GM19455 (cell line): Measurements from ENCODE around the gene GPNMB.

ENCODE experiments used
- ATAC-seq: cut with Tn5 transposase; IDR thresholded peaks from one replicate; pipeline ENCODE4 v1.9.1; 2021; ENCODE audit not compliant: unreplicated experiment

The GPNMB gene

DNA sequence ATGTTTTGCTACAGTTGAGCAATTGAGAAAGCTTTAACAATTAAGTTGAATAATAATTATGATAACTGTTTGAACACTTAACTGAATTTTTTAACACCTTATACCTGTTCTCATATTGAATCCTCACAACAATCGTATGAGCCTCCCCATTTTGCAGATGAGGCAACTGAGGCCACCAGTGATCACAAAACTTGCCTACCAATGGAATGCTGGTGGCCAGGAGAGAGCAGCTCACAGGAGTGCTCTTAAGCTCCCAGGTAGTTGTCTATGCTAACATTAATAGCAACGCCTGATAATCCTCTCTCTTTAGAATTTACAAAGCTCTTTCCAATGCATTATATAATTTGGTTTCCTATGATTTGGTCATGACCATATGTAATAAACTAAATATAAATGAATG is 21.6 kb downstream of the GPNMB start:
- ATAC-seq = no peak

DNA sequence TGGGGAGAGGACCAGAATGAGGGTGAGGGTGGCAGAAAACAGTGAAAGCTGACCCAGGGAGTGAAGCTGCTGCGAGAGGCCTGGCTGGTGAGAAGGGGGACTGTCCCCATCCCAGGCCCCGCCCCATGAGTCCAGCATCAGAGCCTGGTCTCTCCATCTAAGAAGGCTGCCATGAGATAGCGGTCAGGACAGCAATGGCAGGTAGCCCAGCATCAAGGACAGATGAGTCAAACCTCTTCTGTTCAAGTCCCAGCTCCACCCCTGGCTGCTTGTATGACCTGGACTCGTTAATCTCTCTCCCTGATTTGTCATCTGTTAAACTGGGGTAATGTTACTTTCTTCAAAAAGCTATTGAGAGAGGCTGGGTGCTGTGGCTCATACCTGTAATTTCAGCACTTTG is 22.2 kb downstream of the GPNMB start:
- no peak for ATAC-seq

DNA sequence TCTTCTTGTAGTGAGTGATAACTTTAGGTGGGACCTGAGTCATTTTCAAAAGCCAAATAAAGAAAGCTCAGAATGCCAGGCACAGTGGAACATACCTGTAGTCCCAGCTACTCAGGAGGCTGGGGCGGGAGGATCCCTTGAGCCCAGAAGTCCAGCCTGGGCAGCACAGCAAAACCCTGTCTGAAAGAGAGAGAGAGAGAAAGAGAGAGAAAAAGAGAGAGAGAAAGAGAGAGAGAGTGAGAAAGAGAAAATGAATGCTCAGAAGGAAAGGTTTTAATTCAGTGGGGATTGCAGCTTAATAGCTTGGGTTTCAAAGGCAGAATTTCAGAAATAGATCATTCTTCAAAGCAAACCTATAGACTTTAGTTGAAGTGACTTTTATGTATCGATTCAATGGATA is 25.7 kb downstream of the GPNMB start:
- ATAC-seq = no peak

DNA sequence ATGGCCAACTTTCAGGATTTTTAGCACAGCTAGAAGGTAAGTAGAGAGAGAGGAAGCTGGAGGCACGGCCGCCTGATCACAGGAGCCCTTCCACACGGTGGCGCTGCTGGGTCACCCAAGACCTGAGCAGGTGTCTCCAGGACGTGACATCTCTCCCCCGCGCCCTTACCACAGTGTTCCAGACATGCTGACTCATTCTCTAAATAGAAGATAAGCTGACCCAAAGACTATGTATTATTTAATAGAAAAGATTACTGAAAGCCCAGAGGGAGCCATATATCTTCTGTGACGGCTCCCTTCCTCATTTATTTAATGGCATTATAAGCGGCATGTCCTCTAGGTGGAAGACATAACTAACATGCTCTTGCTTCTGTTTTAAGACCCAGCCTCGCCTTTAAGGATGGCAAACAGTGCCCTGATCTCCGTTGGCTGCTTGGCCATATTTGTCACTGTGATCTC is 26.6 kb downstream of the GPNMB start:
- peak; percentile 99 for ATAC-seq

DNA sequence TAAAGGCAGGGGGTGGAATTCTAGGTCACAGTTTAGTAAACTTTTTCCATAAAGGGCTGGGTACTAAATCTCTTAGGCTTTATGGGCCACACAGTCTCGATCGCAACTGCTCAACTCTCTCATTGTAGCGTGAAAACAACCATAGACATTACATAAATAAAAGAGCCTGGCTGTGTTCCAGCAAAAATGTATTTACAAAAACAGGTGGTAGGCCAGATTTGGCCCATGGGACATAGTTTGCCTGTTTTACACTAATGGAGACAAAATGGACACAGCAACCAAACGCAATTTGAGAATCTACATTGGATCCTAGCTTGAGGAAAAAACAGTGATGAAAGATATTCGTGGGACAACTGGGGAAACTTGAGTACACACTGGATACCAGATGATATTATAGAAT is 29.3 kb downstream of the GPNMB start:
- no peak for ATAC-seq

DNA sequence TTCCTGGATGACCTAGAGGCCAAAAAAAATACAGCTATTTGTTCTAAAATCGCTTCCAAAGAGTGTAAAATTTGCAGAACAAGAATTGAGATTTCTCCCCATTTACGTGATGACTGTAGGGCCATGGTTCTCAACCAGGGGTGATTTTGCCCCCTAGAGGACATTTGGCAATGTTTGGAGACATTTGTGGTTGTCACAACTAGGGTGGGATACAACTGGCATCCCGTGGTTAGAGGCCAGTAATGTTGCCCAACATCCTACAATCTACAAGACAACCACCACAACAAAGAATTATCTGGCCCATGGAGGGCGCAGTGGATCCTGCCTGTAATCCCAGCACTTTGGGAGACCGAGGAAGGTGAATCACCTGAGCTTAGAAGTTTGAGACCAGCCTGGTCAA is 29.8 kb downstream of the GPNMB start:
- ATAC-seq = no peak

DNA sequence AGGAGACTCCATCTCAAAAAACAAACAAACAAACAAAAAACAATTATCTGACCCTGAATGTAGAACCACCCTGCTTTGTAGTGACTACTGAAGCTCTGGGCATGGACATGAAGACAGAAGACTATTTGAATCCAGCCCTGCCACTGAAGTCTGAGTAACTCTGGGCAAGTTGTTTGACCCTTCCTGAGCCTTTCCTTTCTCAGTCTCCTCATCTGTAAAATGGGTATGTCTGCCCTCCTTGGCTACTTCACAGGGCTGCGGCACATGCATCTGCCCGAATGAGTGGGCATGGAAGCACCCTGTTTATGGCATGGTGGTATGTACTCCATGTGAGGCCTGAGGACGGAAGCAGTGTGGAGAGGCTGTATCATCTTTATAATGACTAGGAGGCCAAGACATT is 30.4 kb downstream of the GPNMB start:
- ATAC-seq = no peak

DNA sequence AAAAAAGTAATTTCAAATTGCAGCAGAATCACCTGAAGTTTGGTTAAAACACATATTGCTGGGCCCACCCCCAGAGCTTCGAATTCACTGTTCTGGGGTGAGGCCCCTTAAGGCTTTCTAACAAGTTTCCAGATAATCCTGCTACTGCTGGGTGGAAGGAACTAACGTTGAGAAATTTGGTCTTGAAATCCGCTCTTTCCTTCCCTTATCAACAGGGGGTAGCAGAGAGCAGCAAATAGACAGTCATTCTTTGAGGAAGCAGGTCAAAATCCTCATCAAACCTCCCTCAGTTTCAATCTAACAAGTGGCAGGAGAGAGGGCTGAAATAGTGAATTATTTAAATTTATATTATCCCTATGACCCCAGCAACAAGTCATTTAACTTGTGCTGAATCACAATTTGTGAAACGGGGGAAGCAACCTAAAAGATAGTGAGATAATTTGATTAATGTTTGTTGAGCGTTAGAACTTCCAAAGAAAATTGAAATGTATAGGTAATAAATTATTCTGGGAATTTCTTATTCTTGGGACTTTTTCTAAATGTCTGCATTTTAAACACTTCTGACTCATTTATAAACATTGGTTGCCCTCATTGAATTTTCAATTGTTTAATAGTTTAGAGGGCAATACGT is 30.9 kb downstream of the GPNMB start:
- peak; percentile 43 for ATAC-seq

DNA sequence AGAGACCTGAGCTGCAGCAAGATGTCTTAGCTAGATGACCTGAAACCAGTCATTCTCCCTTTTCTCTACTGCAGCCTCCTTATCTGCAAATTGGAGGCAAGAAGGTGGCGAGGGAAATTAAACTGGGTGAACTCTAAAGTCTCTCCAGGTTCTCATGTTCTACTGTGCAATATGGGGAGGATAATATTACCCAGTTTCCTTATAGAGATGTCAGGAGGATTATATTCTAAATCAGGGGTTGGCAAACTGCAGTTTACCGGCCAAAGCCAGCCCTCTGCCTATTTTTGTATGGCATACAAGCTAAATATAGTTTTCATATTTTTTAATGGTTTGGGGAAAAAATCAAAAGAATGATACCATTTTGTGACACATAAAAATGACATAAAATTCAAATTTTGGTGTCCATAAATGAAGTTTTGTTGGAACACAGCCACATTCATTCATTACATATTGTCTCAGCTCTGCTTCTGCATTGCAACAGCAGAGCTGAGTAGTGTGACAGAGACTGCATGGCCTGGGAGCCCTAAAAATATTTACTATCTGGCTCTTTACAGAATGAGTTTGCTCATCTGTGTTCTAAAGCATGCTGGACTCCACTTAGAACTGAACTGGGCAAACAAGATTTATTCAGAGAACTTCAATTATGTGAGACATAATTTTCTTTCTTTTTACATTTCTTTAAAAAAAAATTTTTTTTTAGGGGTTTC is 33.4 kb downstream of the GPNMB start:
- ATAC-seq = no peak

DNA sequence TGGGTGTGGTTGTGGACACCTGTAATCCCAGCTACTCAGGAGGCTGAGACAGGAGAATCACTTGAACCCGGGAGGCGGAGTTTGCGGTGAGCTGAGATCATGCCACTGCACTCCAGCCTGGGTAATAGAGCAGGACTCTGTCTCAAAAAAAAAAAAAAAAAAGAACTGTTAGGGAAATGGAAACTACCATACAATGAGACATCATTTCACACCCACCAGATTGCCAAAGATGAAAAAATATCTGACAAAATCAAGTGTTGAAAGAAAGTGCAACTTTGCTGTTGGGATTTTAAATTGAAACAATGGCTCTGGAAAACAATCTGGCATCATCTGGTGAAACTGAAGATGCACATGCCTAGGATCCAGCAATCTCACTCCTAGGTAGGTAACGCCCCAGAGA is 36.5 kb downstream of the GPNMB start:
- no peak for ATAC-seq

DNA sequence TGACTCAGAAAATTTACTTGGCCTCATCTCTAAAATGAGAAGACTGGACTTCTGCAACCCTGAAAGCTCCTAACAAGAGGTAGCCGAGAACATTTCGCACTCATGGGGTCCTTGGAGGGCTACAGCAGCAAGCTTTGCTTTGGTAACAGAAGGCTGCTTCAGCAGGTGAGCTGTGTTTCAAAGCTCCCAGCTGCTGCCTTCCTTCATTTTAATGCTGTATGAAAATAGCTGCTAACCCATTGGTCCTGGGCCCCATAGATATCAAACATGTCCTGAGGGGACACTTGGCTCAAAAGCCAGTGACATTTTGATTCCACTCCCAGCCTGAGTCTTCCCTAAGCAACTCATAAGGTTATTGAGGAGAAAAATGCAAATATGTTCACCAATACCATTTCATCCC is 38.3 kb downstream of the GPNMB start:
- no peak for ATAC-seq

DNA sequence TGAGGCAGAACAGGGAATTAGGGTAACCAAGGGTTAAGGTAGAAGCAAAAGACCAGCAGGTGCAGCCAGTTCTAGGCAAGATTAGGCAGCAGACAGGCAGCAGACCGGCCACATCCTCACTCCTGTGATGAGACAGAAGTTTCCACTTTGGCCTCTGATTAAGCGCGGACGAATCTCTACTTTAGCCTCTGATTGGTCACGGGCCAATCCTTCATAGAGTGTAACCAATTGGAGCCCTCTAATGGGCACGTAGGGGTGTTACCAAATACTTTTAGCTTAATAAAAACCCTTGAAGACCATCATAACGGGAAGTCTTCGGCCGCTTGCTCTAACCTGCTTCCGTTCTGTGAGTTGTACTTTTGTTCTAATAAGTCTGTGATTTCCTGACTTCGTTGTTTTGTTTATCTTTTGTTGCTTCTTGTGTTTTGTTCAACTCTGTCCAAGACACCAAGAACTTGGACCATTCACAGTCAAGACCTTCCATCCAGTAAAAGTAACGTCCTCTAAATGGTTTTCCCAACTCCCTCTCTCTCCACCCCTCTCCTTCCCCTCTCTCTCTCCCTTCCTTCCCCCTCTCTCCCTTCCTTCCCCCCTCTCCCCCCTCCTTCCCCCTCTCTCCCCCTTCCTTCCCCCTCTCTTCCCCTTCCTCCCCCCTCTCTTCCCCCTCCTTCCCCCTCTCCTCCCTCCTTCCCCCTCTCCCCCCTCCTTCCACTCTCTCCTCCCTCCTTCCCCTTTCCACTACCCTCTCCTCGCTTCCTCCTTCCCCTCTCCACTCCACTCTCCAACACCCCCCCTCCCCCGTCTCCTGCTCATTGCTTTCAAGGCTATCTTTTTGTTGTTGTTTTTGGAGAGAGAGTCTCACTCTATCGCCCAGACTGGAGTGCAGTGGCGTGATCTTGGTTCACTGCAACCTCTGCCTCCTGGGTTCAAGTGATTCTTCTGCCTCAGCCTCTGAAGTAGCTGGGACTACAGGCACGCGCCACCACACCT is 39.4 kb downstream of the GPNMB start:
- no peak for ATAC-seq

DNA sequence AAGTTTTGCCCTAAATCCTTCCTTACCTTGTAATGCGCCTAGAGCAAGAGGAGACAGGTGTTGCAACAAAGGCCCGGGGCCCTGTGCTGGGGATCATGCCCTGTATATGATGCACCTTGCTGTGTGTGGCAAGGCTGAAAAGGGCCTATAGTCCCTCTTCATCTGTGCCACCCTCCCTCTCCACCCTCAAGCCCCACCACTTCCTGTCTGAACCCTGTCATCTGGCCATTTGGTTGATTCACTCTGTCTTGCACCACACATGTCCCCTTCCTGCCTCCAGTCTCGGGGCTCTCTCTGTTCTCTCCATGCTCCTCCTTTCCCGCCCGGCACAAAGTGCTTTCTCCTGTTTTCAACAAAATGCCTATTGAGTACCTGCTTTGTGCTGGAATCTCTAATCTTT is 41.0 kb downstream of the GPNMB start:
- ATAC-seq = no peak

DNA sequence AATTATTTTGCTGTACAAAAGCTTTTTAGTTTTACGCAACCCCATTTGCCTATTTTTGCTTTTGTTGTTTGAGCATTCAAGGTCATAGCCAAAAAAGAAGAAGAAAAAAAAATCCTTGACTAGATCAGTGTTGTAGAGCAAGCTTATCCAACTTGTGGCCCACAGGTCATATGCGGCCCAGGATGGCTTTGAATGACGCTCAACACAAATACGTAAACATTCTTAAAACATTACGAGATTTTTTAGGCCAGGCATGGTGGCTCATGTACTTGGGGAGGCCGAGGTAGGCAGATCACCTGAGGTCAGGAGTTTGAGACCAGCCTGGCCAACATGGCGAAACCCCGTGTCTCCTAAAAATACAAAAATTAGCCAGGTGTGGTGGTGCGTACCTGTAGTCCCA is 44.4 kb downstream of the GPNMB start:
- ATAC-seq = no peak

DNA sequence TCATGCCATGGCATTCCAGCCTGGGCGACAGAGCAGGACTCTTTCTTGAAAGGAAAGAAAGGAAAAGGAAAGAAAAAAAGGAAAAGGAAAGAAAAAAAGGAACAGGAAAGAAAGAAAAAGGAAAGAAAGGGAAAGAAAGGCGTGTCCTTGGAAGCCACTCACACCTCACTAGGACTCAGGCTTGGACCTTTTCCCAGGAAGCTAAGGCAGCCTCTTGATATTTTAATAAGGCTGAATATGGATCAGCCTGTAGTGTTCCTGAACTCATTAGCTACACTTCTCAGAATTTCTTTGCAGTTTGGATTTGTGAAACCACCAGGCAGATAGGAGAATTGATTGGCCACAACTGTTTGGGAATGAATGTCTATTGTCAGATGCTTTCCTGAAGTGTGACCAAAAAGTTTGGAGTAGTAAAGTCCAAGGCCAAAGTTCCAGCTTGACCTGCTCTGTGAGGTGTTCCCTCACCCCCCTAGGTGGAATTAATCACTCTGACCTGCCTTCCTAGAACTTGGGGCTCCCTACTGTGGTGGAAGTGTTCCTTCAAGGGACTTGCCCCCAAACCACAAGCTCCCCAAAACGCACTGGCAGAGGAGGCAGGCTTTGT is 45.5 kb downstream of the GPNMB start:
- ATAC-seq = no peak

DNA sequence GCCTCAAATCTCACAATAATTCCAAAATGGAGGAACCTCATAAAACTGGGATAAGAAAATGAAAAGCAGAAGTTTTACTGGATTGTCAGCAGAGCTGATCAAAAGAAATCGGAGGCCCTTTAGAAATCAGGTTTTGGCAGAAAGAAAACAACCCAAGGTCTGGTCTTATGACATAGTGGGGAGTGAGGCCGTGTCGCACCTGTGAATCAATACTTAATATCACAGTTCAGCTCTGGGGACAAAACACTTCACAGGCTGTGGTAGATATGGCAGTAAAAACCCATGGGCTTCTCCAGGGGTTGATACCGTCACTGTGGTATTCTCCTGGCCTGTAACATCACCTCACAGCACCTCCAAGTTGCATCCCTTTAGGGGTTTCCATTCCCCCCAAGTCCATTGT is 46.0 kb downstream of the GPNMB start:
- ATAC-seq = no peak

DNA sequence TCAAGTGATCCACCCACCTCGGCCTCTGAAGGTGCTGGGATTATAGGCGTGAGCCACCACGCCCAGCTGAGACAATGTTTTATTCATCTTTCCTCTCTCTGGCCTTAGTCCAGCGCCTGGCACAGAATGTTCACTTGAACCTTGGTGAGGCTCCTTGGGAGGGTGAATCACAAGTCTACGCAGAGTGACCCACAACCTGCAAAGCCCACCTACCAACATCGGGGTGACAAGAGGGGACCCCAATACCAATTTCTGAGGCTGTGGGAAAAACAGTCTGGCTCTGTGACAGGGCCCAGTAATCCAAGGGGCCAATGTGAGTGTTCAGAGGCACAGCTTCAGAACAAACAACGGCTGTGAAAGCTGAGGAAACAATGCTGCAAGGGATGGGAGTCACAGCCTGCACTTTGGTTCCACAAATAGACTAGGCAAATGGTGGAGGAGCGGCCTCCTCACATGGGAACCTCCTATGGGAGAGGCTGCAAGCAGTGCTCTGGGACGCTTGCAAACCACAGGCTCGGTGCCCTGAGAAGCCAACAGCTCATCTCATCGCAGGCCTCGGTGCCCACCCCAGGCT is 47.0 kb downstream of the GPNMB start:
- ATAC-seq = no peak

DNA sequence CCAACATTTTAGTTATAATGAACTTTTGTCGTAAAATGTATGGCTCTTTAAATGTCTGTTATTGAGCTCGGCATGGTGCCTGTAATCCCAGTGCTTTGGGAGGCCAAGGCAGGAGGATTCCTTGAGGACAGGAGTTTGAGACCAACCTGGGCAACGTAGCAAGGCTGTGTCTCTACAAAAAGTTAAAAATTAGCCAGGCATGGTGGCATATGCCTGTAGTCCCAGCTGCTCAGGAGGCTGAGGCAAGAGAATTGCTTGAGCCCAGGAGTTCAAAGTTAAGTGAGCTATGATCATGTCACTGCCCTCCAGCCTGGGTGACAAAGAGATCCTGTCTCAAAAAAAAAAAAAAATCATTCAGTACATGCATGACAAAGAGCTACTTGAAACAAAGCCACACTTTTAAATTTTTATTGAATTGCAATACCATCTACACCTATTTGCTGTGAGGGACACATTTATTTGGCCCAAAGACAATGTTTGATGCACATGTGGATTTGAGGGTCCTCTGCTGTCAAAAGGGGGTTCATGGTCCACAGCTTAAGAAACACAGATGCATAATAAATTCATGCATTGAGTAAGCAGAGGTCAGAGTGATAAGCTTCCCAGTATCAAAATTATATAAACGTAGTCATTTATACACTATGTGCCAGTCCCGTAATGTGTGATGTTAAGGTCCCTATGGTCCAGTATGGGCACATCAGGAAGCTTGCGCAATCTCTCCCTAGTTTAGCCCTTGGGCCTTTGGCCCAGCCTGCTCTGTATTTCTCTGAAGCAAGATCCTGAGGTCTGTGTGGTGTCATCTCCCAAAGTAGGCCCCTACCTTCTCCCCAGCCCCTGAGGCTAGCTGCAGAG is 48.2 kb downstream of the GPNMB start:
- ATAC-seq = no peak

DNA sequence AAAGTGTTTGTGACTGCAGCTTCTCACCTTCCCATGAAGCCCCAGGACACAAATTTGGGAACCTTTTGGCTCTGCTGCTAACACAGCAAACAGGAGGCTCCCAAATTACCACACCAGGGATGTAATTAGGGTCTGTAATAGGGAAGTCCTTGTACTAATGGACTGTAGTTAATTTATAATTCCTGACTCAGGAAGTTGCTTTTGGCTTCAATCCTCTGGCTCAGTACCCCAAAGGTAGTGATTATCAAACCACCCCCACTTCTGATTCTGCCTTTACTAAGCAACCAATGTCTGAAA is 48.8 kb downstream of the GPNMB start:
- no peak for ATAC-seq

DNA sequence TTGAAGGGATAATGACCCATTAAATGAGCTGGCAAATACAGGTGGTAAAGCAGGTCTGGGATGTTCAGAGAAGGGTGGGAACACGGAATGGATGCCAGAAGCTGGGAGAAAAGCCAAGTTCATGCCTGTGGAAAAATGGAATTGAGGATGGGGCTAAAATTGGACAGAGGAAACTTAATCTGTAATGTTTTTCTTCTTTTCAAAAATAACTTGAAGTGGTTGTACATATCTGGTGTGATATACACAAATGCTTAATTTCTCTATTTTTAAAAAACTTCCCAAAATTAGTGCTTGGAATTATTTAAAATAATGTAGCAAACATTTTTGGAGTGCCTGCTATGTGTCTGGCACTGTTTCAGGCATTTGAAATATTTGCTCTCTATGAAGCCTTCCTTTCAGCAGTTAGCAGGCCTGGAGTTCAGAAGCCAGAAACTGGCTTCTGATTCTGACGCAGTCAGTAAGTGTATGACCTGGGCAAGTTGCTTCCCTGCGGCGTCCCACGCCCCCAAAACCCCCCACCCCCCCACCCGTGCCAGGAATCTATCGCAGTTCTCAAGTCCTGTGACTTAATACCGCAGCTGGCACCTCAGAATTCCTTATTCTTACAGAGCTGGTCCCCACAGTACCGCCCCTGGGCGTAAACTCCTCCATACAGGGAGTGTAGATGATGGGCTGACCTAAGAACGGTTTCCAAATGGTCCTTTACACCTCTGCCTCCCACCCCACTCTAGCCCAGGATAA is 51.7 kb downstream of the GPNMB start:
- no peak for ATAC-seq
